ENCODE results near the gene CSH1.

CSH1 gene

GRCh38 chr17:63937319-63937718 lies 40.9 kb upstream of the CSH1 start:
- H3K56ac ChIP-seq (ENCODE audit: low read length), result no peak overlapping the region
- H3K4me3 ChIP-seq (ENCODE audit: low read length), result no peak overlapping the region
- H2BK15ac ChIP-seq (replicated peaks; ENCODE audit: low read depth), result no peak overlapping the region
- no peaks in the 10 kb centered on the region for H3K79me2 ChIP-seq (ENCODE audit: control insufficient read depth, insufficient read depth, low read length)
- no peak overlapping the region for H3K4ac ChIP-seq (ENCODE audit: low read depth, low read length)
- H3K36me3 ChIP-seq (ENCODE audit: control insufficient read depth, insufficient read depth, low read length), result no peaks in the 10 kb centered on the region
- H3K18ac ChIP-seq (ENCODE audit: low read length), result no peak overlapping the region
- DNase-seq, result no peak
- H2BK120ac ChIP-seq (ENCODE audit: low read depth, low read length), result no peak overlapping the region
- H3K4me2 ChIP-seq (ENCODE audit: low read length), result no peak overlapping the region
- no peaks in the 10 kb centered on the region for H3K4me1 ChIP-seq (ENCODE audit: control insufficient read depth, low read depth, low read length)
- H3K27me3 ChIP-seq (ENCODE audit: insufficient read depth, low read length, poor library complexity), result no peaks in the 10 kb centered on the region
- H4K8ac ChIP-seq (ENCODE audit: low read depth, low read length), result no peak overlapping the region
- H3K23ac ChIP-seq (ENCODE audit: low read length), result no peak overlapping the region
- no peak overlapping the region for H3K27ac ChIP-seq (ENCODE audit: low read depth, low read length)
- H4K5ac ChIP-seq (ENCODE audit: low read length), result no peak overlapping the region
- WGBS (ENCODE audit: extremely low coverage, insufficient coverage, low lambda C conversion rate), result no CpG with 5 or more reads among the region's 6 CpGs
- no peak overlapping the region for H2AK5ac ChIP-seq (ENCODE audit: low read length)
- H2BK5ac ChIP-seq (ENCODE audit: low read length), result no peak overlapping the region
- H3K79me1 ChIP-seq (ENCODE audit: low read length), result no peaks in the 10 kb centered on the region
- H3K9ac ChIP-seq (ENCODE audit: low read length), result no peak overlapping the region

GRCh38 chr17:63934183-63935112 lies 38.1 kb upstream of the CSH1 start:
- H3K27me3 ChIP-seq (ENCODE audit: insufficient read depth, low read length, poor library complexity), result no peaks in the 10 kb centered on the region
- no peak overlapping the region for H3K23ac ChIP-seq (ENCODE audit: low read length)
- H2BK15ac ChIP-seq (replicated peaks; ENCODE audit: low read depth), result no peak overlapping the region
- no peak overlapping the region for H3K18ac ChIP-seq (ENCODE audit: low read length)
- no peak overlapping the region for H3K4ac ChIP-seq (ENCODE audit: low read depth, low read length)
- no peaks in the 10 kb centered on the region for H3K79me1 ChIP-seq (ENCODE audit: low read length)
- H3K27ac ChIP-seq (ENCODE audit: low read depth, low read length), result no peak overlapping the region
- H3K79me2 ChIP-seq (ENCODE audit: control insufficient read depth, insufficient read depth, low read length), result no peaks in the 10 kb centered on the region
- no peak overlapping the region for H2AK5ac ChIP-seq (ENCODE audit: low read length)
- H3K4me3 ChIP-seq (ENCODE audit: low read length), result no peak overlapping the region
- no peak overlapping the region for H3K9ac ChIP-seq (ENCODE audit: low read length)
- no peaks in the 10 kb centered on the region for H3K4me1 ChIP-seq (ENCODE audit: control insufficient read depth, low read depth, low read length)
- H2BK120ac ChIP-seq (ENCODE audit: low read depth, low read length), result no peak overlapping the region
- H4K8ac ChIP-seq (ENCODE audit: low read depth, low read length), result no peak overlapping the region
- H3K56ac ChIP-seq (ENCODE audit: low read length), result no peak overlapping the region
- H2BK5ac ChIP-seq (ENCODE audit: low read length), result no peak overlapping the region
- H3K36me3 ChIP-seq (ENCODE audit: control insufficient read depth, insufficient read depth, low read length), result no peaks in the 10 kb centered on the region
- H3K4me2 ChIP-seq (ENCODE audit: low read length), result no peak overlapping the region
- WGBS (ENCODE audit: extremely low coverage, insufficient coverage, low lambda C conversion rate), result no CpG with 5 or more reads among the region's 21 CpGs
- DNase-seq, result no peak
- H4K5ac ChIP-seq (ENCODE audit: low read length), result no peak overlapping the region

- Histone ChIP-seq H2BK15ac (replicated peaks; ENCODE audit: low read depth) (no peak overlapping the region), H2BK120ac (ENCODE audit: low read depth, low read length) (no peak overlapping the region), H4K8ac (ENCODE audit: low read depth, low read length) (no peak overlapping the region), H3K56ac (ENCODE audit: low read length) (no peak overlapping the region), H2AK5ac (ENCODE audit: low read length) (no peak overlapping the region), H3K9ac (ENCODE audit: low read length) (no peak overlapping the region), H3K79me1 (ENCODE audit: low read length) (no peaks in the 10 kb centered on the region), H3K79me2 (ENCODE audit: control insufficient read depth, insufficient read depth, low read length) (no peaks in the 10 kb centered on the region), H3K27ac (ENCODE audit: low read depth, low read length) (no peak overlapping the region), H3K4me3 (ENCODE audit: low read length) (no peak overlapping the region), H3K4me1 (ENCODE audit: control insufficient read depth, low read depth, low read length) (no peaks in the 10 kb centered on the region), H3K4me2 (ENCODE audit: low read length) (no peak overlapping the region), H2BK5ac (ENCODE audit: low read length) (no peak overlapping the region), H3K36me3 (ENCODE audit: control insufficient read depth, insufficient read depth, low read length) (no peaks in the 10 kb centered on the region), H3K4ac (ENCODE audit: low read depth, low read length) (no peak overlapping the region), H4K5ac (ENCODE audit: low read length) (no peak overlapping the region), H3K18ac (ENCODE audit: low read length) (no peak overlapping the region), H3K27me3 (ENCODE audit: insufficient read depth, low read length, poor library complexity) (no peaks in the 10 kb centered on the region), H3K23ac (ENCODE audit: low read length) (no peak overlapping the region)
- no CpG with 5 or more reads among the region's 8 CpGs for WGBS (ENCODE audit: extremely low coverage, insufficient coverage, low lambda C conversion rate)
- no peak for DNase-seq
Observed at GRCh38 chr17:63933598-63933997, 37.2 kb upstream of the CSH1 start.

GRCh38 chr17:63932721-63933120 lies 36.3 kb upstream of the CSH1 start:
- Histone ChIP-seq H3K4me3 (ENCODE audit: low read length) (no peak overlapping the region), H2BK5ac (ENCODE audit: low read length) (no peak overlapping the region), H3K18ac (ENCODE audit: low read length) (no peak overlapping the region), H3K27me3 (ENCODE audit: insufficient read depth, low read length, poor library complexity) (no peaks in the 10 kb centered on the region), H2AK5ac (ENCODE audit: low read length) (no peak overlapping the region), H3K36me3 (ENCODE audit: control insufficient read depth, insufficient read depth, low read length) (no peaks in the 10 kb centered on the region), H3K79me1 (ENCODE audit: low read length) (no peaks in the 10 kb centered on the region), H2BK120ac (ENCODE audit: low read depth, low read length) (no peak overlapping the region), H2BK15ac (replicated peaks; ENCODE audit: low read depth) (no peak overlapping the region), H3K23ac (ENCODE audit: low read length) (no peak overlapping the region), H3K27ac (ENCODE audit: low read depth, low read length) (no peak overlapping the region), H4K8ac (ENCODE audit: low read depth, low read length) (no peak overlapping the region), H3K56ac (ENCODE audit: low read length) (no peak overlapping the region), H3K4me2 (ENCODE audit: low read length) (no peak overlapping the region), H3K4ac (ENCODE audit: low read depth, low read length) (no peak overlapping the region), H4K5ac (ENCODE audit: low read length) (no peak overlapping the region), H3K9ac (ENCODE audit: low read length) (no peak overlapping the region), H3K79me2 (ENCODE audit: control insufficient read depth, insufficient read depth, low read length) (no peaks in the 10 kb centered on the region), H3K4me1 (ENCODE audit: control insufficient read depth, low read depth, low read length) (no peaks in the 10 kb centered on the region)
- DNase-seq, result no peak
- no CpG with 5 or more reads among the region's 4 CpGs for WGBS (ENCODE audit: extremely low coverage, insufficient coverage, low lambda C conversion rate)

- no peak within 1 kb of the TSS for H2BK5ac ChIP-seq (ENCODE audit: low read length)
- no peak within 1 kb of the TSS for H4K8ac ChIP-seq (ENCODE audit: low read depth, low read length)
- H3K9ac ChIP-seq (ENCODE audit: low read length), result no peak within 1 kb of the TSS
- no peak within 1 kb of the TSS for H3K4me2 ChIP-seq (ENCODE audit: low read length)
- H3K27ac ChIP-seq (ENCODE audit: low read depth, low read length), result no peak within 1 kb of the TSS
- H3K56ac ChIP-seq (ENCODE audit: low read length), result no peak within 1 kb of the TSS
- H3K36me3 ChIP-seq (ENCODE audit: control insufficient read depth, insufficient read depth, low read length), result no peaks in the 10 kb centered on the region
- H3K4me3 ChIP-seq (ENCODE audit: low read length), result no peak within 1 kb of the TSS
- H3K23ac ChIP-seq (ENCODE audit: low read length), result no peak within 1 kb of the TSS
- no peak within 1 kb of the TSS for H4K5ac ChIP-seq (ENCODE audit: low read length)
- H3K4me1 ChIP-seq (ENCODE audit: control insufficient read depth, low read depth, low read length), result no peaks in the 10 kb centered on the region
- H2BK120ac ChIP-seq (ENCODE audit: low read depth, low read length), result no peak within 1 kb of the TSS
- DNase-seq, result no peak
- H2AK5ac ChIP-seq (ENCODE audit: low read length), result no peak within 1 kb of the TSS
- WGBS (ENCODE audit: extremely low coverage, insufficient coverage, low lambda C conversion rate), result no CpG with 5 or more reads among the region's 19 CpGs
- H2BK15ac ChIP-seq (replicated peaks; ENCODE audit: low read depth), result no peak within 1 kb of the TSS
- no peak within 1 kb of the TSS for H3K18ac ChIP-seq (ENCODE audit: low read length)
- no peaks in the 10 kb centered on the region for H3K79me2 ChIP-seq (ENCODE audit: control insufficient read depth, insufficient read depth, low read length)
- H3K27me3 ChIP-seq (ENCODE audit: insufficient read depth, low read length, poor library complexity), result no peaks in the 10 kb centered on the region
- H3K4ac ChIP-seq (ENCODE audit: low read depth, low read length), result no peak within 1 kb of the TSS
- H3K79me1 ChIP-seq (ENCODE audit: low read length), result no peaks in the 10 kb centered on the region
Observed at GRCh38 chr17:63931981-63932561, 35.7 kb upstream of the CSH1 start, which contains the start of gene CD79B. Gene CD79B (minus strand): TSS chr17:63932331. CDS start chr17:63932261, 70 bp downstream.
